GM12864 (cell line): ENCODE measurements around the gene WASF3.
A peak's percentile ranks its signal among the peaks of the same experiment; 100 is the strongest.

Experiments
- DNase-seq: peaks from one replicate; pipeline ENCODE4 v3.0.0-alpha.2; 2011; ENCODE audit warnings: low read depth
- H3K4me3 ChIP-seq: 2 replicates; pipeline ENCODE4 v1.5.1; 2011; ENCODE audit warnings: mild to moderate bottlenecking, low read depth, low read length, control low read depth
- CTCF ChIP-seq: IDR thresholded peaks from 2 replicates; pipeline ENCODE4 v1.5.1; 2011; ENCODE audit warnings: low read depth, mild to moderate bottlenecking, moderate library complexity, low read length, control low read depth, inconsistent platforms; ENCODE audit errors: missing control alignments

WASF3 gene

GRCh38 chr13:26544707-26545106, 12.8 kb upstream of the WASF3 start:
- DNase-seq, result no peak
- no peak overlapping the region for H3K4me3 ChIP-seq
- no peak for TF ChIP-seq CTCF

GRCh38 chr13:26548205-26548765, 9.2 kb upstream of the WASF3 start:
- TF ChIP-seq CTCF, result no peak
- H3K4me3 ChIP-seq, result no peak overlapping the region
- no peak for DNase-seq

GRCh38 chr13:26549713-26550112, 7.8 kb upstream of the WASF3 start:
- no peak overlapping the region for H3K4me3 ChIP-seq
- DNase-seq, result no peak
- TF ChIP-seq CTCF, result no peak

GRCh38 chr13:26551255-26551860, 6.1 kb upstream of the WASF3 start:
- no peak overlapping the region for H3K4me3 ChIP-seq
- TF ChIP-seq CTCF, result no peak
- DNase-seq, result no peak

- no peak overlapping the region for H3K4me3 ChIP-seq
- no peak for TF ChIP-seq CTCF
- DNase-seq, result no peak
These were observed 2.1 kb upstream of the WASF3 start for GRCh38 chr13:26555413-26555812.

GRCh38 chr13:26557051-26557392, 461 bp upstream of the WASF3 start:
- H3K4me3 ChIP-seq, result no peak overlapping the region
- DNase-seq, result no peak
- TF ChIP-seq CTCF, result no peak

GRCh38 chr13:26558074-26558805, 757 bp downstream of the WASF3 start:
- no peak for DNase-seq
- no peak for TF ChIP-seq CTCF
- peak overlapping the region; percentile 45; the same call in 1 of the 2 replicates for H3K4me3 ChIP-seq
